Activated gamma-delta T cell treated with Interleukin-2 at 50 U/mL for 16 hours (primary cell): ENCODE data around the gene GPX4.

Experiments
- DNase-seq: peaks from one replicate; pipeline ENCODE4 v3.0.0-alpha.2; 2020

The GPX4 gene

DNA sequence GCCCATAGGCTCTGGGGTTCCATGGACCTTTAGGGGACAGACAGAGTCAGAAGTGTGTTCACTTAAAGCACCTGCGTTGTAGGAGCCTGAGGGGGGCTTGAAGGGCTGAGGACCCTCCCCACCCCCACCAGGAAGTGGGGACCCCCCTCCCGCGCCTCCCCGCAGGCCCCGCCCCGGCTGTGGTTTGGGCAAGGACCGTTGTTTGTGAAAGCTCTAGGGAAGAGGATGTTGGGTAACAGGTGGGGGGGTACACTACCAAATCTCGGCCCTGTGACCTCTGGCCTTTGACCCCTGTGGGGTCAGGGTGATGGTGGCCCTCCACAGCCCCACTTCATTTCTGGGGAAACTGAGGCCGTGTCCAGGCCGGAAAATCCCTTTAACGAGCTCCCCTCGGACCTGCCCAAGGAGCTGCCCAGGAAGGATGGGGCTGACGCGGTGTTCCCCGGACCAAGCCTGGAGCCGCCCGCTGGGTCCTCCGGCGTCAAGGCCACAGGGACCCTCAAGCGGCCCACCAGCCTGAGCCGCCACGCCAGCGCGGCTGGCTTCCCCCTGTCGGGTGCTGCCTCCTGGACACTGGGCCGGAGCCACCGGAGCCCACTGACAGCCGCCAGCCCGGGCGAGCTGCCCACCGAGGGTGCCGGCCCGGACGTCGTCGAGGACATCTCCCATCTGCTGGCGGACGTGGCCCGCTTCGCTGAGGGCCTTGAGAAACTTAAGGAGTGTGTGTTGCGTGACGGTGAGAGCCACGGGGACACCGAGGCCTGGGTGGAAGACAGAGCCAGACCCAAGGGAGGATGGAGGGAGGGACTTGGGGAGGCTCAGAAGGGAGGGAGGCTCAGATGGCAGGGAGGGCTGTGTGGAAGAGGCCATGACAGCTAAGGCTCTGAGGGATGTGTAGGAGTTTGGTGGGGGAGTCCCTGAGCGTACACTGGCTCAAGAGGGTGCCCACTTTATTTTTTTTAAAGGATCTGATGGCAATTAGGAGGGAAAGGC is 35.5 kb upstream of the GPX4 start:
- DNase-seq = peak; percentile 85

DNA sequence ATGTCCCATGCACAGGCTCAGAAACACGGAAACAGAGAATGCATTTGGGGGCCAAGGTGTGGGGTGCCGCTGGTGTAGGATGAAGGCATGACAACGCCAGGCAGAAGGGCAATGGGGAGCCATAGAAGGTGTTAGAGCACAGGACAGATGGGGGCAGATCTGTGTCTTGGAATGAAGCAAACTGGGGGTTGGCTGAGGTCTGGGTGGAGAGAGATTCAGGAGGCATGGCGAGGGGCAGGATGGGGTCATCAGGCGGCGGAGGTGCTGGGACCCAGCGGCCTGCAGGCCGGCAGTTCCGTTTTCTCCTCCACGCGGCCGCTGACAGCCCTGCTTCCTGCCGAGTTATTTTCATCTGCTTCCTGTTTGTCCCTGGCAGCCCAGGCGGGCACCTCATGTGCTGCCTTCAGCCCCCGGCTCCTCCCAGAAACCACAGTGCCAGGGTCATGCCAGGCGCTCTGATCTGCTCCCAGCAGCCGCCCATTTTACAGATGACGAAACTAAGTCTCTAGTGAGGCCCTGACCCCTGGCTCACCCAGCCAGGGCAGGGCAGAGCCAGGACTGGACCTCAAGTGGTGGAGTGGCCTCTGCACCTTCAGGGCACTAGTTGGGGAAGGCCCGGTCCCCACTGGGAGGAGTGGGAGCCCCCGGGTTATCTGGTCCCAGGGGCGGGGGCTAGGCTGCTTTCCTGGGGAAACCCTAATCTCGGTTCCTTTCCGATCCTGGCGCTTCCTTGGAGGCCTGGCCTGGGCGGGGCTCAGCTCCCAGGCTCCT is 34.6 kb upstream of the GPX4 start:
- peak; percentile 78 for DNase-seq

DNA sequence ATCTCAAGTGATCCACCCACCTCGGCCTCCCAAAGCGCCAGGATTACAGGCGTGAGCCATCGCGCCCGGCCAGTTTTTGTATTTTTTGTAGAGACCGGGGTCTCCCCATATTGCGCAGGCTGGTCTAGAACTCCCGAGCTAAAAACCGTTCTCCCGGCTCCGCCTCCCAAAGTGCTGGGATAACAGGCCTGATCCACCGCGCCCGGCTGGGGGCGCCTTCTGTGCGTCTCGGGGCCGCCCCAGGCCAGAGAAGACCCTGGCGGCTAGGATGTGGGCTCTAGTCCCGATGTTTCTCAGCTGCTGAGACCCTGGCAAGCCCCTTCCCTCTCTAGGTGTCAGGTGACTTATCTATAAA is 33.2 kb upstream of the GPX4 start:
- DNase-seq = no peak

DNA sequence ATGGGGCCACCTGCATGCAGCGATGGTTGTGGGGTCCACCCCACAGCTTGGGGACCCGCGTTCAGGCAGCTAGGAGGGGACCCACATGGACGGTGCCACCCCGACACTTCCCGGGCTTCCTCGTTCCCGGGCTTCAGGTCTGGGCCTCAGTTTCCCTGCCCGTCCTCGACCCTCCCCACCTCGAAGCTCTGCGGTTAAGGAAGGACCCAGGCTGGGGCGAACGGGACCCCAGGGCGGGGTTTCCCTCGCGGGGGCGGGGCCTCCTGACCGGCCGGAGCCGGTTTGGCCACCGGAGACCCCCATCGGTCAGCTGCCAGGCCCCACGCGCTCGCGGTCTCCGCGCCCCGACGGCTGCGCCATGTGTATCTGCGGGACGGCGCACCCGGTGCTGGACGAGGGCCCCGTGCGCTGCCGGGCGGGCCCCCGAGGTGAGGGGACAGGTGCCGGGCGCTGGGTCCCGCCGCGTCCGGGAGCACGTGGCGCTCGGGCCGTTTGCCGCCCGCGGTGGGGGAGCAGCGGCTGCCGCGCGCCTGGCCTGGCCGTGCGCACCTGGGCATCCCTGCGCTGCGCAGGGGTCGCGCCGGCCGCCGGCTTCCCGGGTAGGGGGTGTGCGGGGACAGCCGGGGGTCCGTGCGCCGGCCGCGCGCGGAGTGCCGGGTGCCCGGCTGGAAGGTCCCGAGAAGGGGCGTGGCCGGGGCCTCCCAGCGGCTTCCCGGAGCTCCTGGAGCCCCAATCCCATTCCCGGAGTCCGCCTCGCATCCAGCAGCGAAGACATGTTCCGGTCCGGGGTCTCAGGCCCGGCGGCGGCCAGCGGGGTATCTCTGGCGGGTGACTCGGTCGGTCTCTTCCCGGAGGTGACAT is 32.6 kb upstream of the GPX4 start:
- no peak for DNase-seq

DNA sequence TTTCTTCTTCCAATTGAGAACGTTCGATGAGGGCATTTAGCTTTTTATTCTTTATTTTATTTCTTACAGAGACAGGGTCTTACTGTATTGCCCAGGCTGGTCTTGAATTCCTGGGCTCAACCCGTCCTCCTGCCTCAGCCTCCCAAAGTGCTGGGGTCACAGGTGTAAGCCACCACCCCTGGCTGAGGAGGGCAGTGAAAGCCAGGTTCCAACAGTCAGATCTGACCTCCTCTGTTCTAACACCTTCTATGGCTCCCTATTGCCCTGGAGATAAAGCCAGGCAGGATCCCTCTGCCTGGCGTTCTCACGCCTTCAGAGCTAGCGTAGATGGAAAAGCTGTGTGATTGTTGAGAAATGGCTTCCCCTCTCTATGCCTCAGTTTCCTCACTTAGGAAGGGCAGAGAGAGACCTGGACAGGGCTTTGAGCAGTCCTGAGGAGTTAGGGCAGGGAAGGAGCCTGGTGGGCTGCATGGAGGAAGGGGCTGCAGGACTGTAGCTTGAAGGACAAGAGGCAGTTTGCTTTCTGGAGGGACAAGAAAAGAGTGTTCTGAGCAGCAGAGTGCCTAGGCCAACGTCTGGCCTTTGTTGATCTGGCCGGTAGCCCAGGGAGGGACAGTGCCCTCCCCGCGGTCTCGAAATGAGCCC is 31.3 kb upstream of the GPX4 start:
- DNase-seq = no peak

DNA sequence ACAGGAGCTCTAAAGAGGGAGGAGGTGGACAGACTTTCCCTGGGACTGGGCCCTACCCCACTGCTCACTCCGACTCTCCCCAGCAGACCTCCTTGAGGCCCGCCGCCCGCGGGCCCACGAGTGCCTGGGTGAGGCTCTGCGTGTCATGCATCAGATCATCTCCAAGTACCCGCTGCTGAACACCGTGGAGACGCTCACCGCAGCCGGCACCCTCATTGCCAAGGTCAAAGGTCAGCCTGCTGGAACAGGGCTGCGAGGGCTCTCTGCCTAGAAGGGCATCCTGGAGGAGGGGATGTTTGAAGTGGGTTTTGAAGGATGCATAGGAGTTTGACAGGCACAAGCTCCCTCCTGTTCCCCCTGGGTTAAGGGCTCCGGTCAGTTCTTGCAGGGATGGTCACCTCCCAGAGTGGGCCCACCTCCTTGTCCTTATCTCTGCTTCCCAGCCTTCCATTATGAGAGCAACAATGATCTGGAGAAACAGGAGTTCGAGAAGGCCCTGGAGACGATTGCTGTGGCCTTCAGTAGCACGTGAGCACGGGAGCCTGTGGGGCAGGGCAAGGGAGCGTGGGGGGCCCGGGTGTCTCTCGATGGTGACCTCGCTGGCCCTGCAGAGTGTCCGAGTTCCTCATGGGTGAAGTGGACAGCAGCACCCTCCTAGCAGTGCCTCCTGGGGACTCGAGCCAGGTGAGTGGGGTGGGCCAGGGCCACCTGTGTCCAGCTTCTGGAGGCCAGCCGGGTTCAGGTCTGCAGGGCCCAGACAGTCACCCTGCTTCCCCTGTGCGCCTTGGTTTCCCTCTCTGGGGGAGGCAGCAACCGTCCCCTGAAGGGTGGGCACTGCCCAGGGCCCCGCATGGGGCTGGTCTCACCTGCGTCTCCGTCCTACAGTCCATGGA is 30.5 kb upstream of the GPX4 start:
- DNase-seq = no peak

GRCh38 chr19:1073956-1074517 is 29.8 kb upstream of the GPX4 start:
- DNase-seq = no peak

- DNase-seq = peak; percentile 99
Observed at GRCh38 chr19:1074544-1075283, 29.1 kb upstream of the GPX4 start.

- no peak for DNase-seq
Observed at GRCh38 chr19:1076046-1076386, 27.8 kb upstream of the GPX4 start.

DNA sequence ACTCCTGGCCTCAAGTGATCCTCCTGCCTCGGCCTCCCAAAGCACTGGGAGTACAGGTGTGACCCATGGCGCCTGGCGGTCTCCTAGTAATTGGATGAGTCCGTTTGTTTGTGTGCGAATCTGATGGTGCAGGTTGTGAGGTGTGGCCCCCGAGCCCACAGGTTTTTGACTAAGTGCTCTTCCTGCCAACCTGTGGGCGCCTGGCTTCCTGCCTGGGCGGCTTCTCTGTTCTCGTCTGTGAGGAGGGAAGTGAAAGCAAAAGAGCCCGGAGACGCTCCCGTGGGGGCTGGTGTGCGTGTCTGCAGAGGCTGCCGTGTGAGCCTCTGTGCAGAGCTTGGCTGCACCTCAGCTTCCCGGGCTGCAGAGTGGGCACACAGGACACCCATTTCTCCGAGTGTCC is 26.8 kb upstream of the GPX4 start:
- DNase-seq = peak; percentile 93

- DNase-seq = no peak
Observed at GRCh38 chr19:1079566-1080111, 24.2 kb upstream of the GPX4 start.

- DNase-seq = no peak
Observed at GRCh38 chr19:1080360-1081161, 23.2 kb upstream of the GPX4 start.

- DNase-seq = no peak
Observed at GRCh38 chr19:1081301-1082164, 22.3 kb upstream of the GPX4 start.

- DNase-seq = peak; percentile 50
Observed at GRCh38 chr19:1082165-1082927, 21.4 kb upstream of the GPX4 start.

DNA sequence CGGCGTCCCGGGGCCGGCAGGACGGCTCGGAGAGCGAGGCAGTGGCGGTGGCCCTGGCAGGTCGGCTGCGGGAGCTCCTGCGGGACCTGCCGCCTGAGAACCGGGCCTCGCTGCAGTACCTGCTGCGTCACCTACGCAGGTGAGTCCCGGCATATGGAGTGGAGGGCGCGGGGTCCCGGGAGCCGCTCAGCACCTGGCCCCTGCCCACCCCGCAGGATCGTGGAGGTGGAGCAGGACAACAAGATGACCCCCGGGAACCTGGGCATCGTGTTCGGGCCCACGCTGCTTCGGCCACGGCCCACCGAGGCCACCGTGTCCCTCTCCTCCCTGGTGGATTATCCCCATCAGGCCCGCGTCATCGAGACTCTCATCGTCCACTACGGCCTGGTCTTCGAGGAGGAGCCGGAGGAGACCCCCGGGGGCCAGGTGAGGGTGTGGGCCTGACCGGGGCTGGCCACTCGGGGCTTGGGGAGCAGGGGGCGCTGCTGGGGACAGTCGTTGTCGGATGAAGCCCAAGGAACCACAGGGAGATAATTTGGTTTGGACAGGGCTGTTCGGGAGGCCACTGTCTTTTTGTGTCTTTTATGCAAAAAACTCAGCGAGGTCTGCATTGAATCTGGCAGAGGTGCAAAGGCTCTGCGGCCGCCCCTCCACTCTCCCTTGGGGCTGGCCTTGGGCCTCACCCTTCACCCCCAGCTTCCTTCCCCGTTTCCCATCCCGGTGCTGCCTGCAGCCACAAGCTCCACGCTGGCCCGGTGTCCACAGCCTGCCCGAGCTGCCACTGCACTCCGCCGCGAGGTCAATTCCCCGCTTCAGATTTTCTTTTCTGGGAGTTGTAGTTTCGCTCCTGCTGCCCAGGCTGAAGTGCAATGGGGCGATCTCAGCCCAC is 20.6 kb upstream of the GPX4 start:
- no peak for DNase-seq
